Measurements from ENCODE around the gene NACA.

NACA gene

DNA sequence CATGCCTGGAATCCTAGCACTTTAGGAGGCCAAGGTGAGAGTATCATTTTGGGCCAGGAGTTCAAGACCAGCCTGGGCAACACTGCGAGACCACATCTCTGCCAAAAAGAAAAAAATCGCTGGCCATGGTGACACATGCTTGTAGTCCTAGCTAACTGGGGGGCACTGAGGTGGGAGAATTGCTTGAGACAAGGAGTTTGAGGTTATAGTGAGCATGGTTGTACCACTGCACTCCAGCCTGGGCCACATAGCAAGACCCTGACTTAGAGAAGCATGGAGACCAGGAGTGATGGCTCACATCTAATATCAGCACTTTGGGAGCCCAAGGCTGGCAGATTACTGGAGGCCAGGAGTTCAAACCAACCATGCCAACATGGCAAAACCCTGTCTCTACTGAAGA is 46.2 kb downstream of the NACA start:
- H3K4me3 ChIP-seq (ENCODE audit: low read depth, low read length): no peak overlapping the region
- no peak for TF ChIP-seq POLR2A (IDR thresholded peaks at IDR 0.05; ENCODE audit: extremely low read depth, insufficient read length)
- TF ChIP-seq, protein P1, sequence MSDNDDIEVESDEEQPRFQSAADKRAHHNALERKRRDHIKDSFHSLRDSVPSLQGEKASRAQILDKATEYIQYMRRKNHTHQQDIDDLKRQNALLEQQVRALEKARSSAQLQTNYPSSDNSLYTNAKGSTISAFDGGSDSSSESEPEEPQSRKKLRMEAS (IDR thresholded peaks at IDR 0.05; ENCODE audit: low read depth, low read length): no peak
- TF ChIP-seq MYC (IDR thresholded peaks at IDR 0.05; ENCODE audit: low read depth, low read length): no peak
- TF ChIP-seq, protein P2, sequence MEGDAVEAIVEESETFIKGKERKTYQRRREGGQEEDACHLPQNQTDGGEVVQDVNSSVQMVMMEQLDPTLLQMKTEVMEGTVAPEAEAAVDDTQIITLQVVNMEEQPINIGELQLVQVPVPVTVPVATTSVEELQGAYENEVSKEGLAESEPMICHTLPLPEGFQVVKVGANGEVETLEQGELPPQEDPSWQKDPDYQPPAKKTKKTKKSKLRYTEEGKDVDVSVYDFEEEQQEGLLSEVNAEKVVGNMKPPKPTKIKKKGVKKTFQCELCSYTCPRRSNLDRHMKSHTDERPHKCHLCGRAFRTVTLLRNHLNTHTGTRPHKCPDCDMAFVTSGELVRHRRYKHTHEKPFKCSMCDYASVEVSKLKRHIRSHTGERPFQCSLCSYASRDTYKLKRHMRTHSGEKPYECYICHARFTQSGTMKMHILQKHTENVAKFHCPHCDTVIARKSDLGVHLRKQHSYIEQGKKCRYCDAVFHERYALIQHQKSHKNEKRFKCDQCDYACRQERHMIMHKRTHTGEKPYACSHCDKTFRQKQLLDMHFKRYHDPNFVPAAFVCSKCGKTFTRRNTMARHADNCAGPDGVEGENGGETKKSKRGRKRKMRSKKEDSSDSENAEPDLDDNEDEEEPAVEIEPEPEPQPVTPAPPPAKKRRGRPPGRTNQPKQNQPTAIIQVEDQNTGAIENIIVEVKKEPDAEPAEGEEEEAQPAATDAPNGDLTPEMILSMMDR (IDR thresholded peaks at IDR 0.05; ENCODE audit: low read depth, low read length): no peak
- no peak for DNase-seq (ENCODE audit: low read depth)

DNA sequence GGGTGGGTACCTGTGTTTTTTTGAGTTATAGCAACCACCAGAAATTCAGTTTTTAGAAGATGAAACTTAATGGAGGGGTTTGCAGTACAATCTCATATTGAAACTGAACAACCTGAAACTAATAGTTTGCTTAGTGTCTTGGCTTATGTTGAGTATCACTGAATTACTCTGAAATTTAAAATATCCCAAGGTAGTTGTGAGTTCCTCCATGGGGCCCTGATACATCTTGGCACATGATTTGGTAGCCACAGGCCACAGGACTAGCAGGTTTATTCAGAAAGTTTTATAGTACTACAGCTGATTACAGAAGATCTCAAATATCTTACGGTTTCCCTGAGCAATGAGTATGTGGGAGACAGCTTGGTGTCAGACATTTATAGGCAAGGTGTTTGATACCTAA is 47.4 kb downstream of the NACA start:
- DNase-seq (ENCODE audit: low read depth): no peak
- H3K4me3 ChIP-seq (ENCODE audit: low read depth, low read length): no peak overlapping the region
- TF ChIP-seq, protein P2 (IDR thresholded peaks at IDR 0.05; ENCODE audit: low read depth, low read length): no peak
- TF ChIP-seq, protein P1 (IDR thresholded peaks at IDR 0.05; ENCODE audit: low read depth, low read length): no peak
- no peak for TF ChIP-seq MYC (IDR thresholded peaks at IDR 0.05; ENCODE audit: low read depth, low read length)
- TF ChIP-seq POLR2A (IDR thresholded peaks at IDR 0.05; ENCODE audit: extremely low read depth, insufficient read length): no peak

DNA sequence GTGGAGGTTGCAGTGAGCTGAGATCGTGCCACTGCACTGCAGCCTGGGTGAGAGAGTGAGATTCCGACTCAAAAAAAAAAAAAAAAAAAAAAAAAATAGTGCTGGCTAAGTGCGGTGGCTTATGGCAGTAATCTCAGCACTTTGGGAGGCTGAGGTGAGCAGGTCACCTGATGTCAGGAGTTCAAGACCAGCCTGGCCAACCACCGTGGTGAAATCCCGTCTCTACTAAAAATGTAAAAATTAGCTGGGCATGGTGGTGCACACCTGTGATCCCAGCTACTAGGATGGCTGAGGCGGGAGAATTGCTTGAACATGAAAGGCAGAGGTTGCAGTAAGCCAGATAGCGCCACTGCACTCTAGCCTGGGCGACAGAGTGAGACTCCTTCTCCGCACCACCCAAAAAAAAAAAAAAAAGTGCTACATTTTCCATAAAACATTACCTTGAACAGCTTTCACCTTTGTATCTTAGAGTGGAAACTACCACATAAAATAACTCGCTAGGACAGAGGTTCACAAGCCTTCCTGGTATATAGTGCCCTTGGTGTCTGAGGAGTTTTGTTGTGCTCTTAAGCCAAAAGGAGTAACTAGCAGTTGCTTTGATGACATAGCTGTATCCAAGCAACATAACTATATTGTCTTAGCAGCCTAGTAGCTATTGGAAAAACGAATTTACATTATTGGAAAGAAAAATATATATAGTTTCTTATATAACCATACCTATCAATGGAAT is 48.1 kb downstream of the NACA start:
- TF ChIP-seq, protein P2 (IDR thresholded peaks at IDR 0.05; ENCODE audit: low read depth, low read length): no peak
- TF ChIP-seq, protein P1 (IDR thresholded peaks at IDR 0.05; ENCODE audit: low read depth, low read length): no peak
- TF ChIP-seq POLR2A (IDR thresholded peaks at IDR 0.05; ENCODE audit: extremely low read depth, insufficient read length) (no peak), MYC (IDR thresholded peaks at IDR 0.05; ENCODE audit: low read depth, low read length) (no peak)
- no peak for DNase-seq (ENCODE audit: low read depth)
- no peak overlapping the region for H3K4me3 ChIP-seq (ENCODE audit: low read depth, low read length)

DNA sequence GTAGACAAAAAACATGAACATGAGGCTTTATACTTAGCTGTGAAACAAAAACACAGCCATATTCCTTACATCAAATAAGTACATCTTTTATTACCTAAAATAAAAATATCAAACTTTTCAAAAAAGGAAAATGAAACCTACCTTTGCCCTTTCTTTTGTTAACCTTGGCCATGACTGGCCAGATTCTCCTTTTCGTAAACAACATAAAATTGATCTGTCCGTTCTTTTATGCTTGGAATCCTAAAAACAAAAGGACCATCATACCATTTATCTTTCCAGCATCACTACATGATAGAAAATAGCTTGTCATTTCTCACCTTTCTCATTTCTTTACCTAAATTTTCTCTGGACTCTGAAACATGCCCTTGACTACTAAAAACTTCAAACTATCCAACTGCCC is 53.5 kb downstream of the NACA start:
- H3K4me3 ChIP-seq (ENCODE audit: low read depth, low read length): no peak overlapping the region
- TF ChIP-seq, protein P1 (IDR thresholded peaks at IDR 0.05; ENCODE audit: low read depth, low read length): no peak
- TF ChIP-seq, protein P2 (IDR thresholded peaks at IDR 0.05; ENCODE audit: low read depth, low read length): no peak
- no peak for TF ChIP-seq POLR2A (IDR thresholded peaks at IDR 0.05; ENCODE audit: extremely low read depth, insufficient read length)

DNA sequence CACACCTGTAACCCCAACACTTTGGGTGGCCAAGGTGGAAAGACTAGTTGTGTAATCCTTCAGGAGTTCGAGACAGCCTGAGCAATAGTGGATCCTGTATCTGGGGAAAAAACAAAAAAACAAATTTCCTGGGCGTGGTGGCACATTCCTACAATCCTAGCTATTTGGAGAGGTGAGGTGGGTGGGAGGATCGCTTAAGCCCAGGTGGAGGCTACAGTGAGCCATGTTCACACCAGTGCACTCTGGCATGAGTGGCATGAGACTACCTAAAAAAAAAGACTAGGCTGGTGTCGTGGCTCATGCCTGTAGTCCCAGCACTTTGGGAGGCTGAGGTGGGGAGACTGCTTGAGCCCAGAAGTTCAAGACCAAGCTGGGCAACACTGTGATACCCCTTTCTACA is 54.3 kb downstream of the NACA start:
- no peak overlapping the region for H3K4me3 ChIP-seq (ENCODE audit: low read depth, low read length)
- no peak for DNase-seq (ENCODE audit: low read depth)
- TF ChIP-seq POLR2A (IDR thresholded peaks at IDR 0.05; ENCODE audit: extremely low read depth, insufficient read length): no peak

More for the DNA sequence above, 53.5 kb downstream of the NACA start:
- DNase-seq (ENCODE audit: low read depth): no peak

DNA sequence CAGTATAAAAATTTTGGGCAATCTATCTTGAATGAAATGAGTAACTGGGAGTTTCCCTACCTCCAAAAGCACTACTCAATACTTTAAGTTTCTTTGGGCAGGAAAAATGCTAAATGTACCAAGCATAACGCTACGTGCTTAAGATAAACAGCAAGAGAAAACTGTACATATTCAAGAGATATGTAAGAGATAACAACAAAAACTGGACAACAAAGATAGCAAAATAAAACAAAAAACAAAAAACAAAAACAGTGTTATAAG is 57.0 kb downstream of the NACA start:
- no peak overlapping the region for H3K4me3 ChIP-seq (ENCODE audit: low read depth, low read length)
- no peak for DNase-seq (ENCODE audit: low read depth)
- TF ChIP-seq POLR2A (IDR thresholded peaks at IDR 0.05; ENCODE audit: extremely low read depth, insufficient read length) (no peak), MYC (IDR thresholded peaks at IDR 0.05; ENCODE audit: low read depth, low read length) (no peak)
- TF ChIP-seq, protein P2 (IDR thresholded peaks at IDR 0.05; ENCODE audit: low read depth, low read length): no peak
- TF ChIP-seq, protein P1 (IDR thresholded peaks at IDR 0.05; ENCODE audit: low read depth, low read length): no peak

Data from NB4 (cell line).